Stimulated activated naive B cell treated with anti-CD40 and anti-IgM and Interleukin-4, amounts not matched to agents 10 μg/mL and 1 μg/mL and 100 μg/mL, for 72 hours (primary cell): Measurements from ENCODE around the gene FAM222B.
"Not testable (repeated sequence)": the region's sequence is repeated elsewhere in the genome, so short reads cannot be mapped to it uniquely, and the experiment has no call there.

Experiments
- ATAC-seq, 2 donors: fragments of 150-1000 bp; cut with Tn5 transposase; replicated peaks; 2 replicates each; pipeline ENCODE4 v1.10.0; 2021; ENCODE audit warnings: moderate library complexity in 1 of 2
- DNase-seq: peaks from one replicate; pipeline ENCODE4 v3.0.0; 2021
- H3K27ac Mint-ChIP-seq: one replicate; pipeline ENCODE4 v1.8.0; 2022; ENCODE audit warnings: mild to moderate bottlenecking, mixed read lengths
- H3K27me3 Mint-ChIP-seq, 2 donors: one replicate each; pipeline ENCODE4 v1.8.0; 2022; ENCODE audit warnings: mixed read lengths in 2 of 2
- H3K36me3 Mint-ChIP-seq, 2 donors: one replicate each; pipeline ENCODE4 v1.8.0; 2022; ENCODE audit warnings: mixed read lengths in 2 of 2, mild to moderate bottlenecking in 1 of 2
- H3K4me1 Mint-ChIP-seq, 2 donors: one replicate each; pipeline ENCODE4 v1.8.0; 2022; ENCODE audit warnings: mixed read lengths in 2 of 2, mild to moderate bottlenecking in 1 of 2
- H3K4me3 Mint-ChIP-seq, 2 donors: one replicate each; pipeline ENCODE4 v1.8.0; 2022; ENCODE audit warnings: mild to moderate bottlenecking in 2 of 2, mixed read lengths in 2 of 2, moderate library complexity in 1 of 2
- H3K9me3 Mint-ChIP-seq, 2 donors: one replicate each; pipeline ENCODE4 v1.8.0; 2022; ENCODE audit warnings: mixed read lengths in 2 of 2, mild to moderate bottlenecking in 1 of 2

FAM222B gene

GRCh38 chr17:28723836-28724499 lies 118.6 kb downstream of the FAM222B start:
- H3K4me3 Mint-ChIP-seq: peak overlapping the region; percentile 99
- not testable (repeated sequence) for H3K9me3 Mint-ChIP-seq

GRCh38 chr17:28723159-28723835 lies 119.3 kb downstream of the FAM222B start:
- H3K27ac Mint-ChIP-seq: peak overlapping the region; percentile 59
- ATAC-seq: no peak
- peak overlapping the region; percentile 99 for H3K4me3 Mint-ChIP-seq
- peaks cover 45 to 68% of the 10 kb centered on the region in 2 donors for H3K36me3 Mint-ChIP-seq
- peaks cover 52 to 70% of the 10 kb centered on the region in 2 donors for H3K4me1 Mint-ChIP-seq
- DNase-seq: no peak
- no peaks in the 10 kb centered on the region for H3K27me3 Mint-ChIP-seq
- H3K9me3 Mint-ChIP-seq: no peaks in the 10 kb centered on the region

More at GRCh38 chr17:28723836-28724499, 118.6 kb downstream of the FAM222B start:
- H3K4me1 Mint-ChIP-seq: peaks cover 49 to 69% of the 10 kb centered on the region in 2 donors
- H3K36me3 Mint-ChIP-seq: peaks cover 45 to 66% of the 10 kb centered on the region in 2 donors
- H3K27ac Mint-ChIP-seq: peak overlapping the region; percentile 97
- not testable (repeated sequence) for H3K27me3 Mint-ChIP-seq, ATAC-seq, DNase-seq

- Mint-ChIP-seq H3K4me3 (peak overlapping the region; percentile 99 to 100), H3K27ac (peak overlapping the region; percentile 100), H3K9me3 (no peaks in the 10 kb centered on the region), H3K36me3 (peaks cover 45 to 69% of the 10 kb centered on the region in 2 donors), H3K27me3 (no peaks in the 10 kb centered on the region), H3K4me1 (peaks cover 56 to 69% of the 10 kb centered on the region in 2 donors)
- ATAC-seq (no peak), DNase-seq (no peak)
Observed at GRCh38 chr17:28722417-28723158, 120.0 kb downstream of the FAM222B start.

DNA sequence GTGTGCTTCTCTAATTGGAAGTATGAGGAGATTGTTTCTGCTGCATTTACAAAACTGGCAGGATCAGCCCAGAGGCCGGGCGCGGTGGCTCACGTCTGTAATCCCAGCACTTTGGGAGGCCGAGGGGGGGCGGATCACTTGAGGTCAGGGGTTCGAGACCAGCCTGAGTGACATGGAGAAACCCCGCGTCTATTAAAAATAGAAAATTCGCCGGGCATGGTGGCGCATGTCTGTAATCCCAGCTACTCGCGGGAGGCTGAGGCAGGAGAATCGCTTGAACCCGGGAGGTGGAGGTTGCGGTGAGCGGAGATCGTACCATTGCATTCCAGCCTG lies 121.6 kb downstream of the FAM222B start:
- peak overlapping the region; percentile 100 for H3K27ac Mint-ChIP-seq
- not testable (repeated sequence) for DNase-seq, H3K9me3 Mint-ChIP-seq, H3K27me3 Mint-ChIP-seq, ATAC-seq
- H3K4me1 Mint-ChIP-seq: peaks cover 52 to 64% of the 10 kb centered on the region in 2 donors
- peaks cover 45 to 64% of the 10 kb centered on the region in 2 donors for H3K36me3 Mint-ChIP-seq
- H3K4me3 Mint-ChIP-seq: peak overlapping the region; percentile 99 to 100

- peaks cover 53 to 63% of the 10 kb centered on the region in 2 donors for H3K4me1 Mint-ChIP-seq
- H3K27me3 Mint-ChIP-seq: no peaks in the 10 kb centered on the region
- H3K27ac Mint-ChIP-seq: peak overlapping the region; percentile 100
- H3K36me3 Mint-ChIP-seq: peaks cover 43 to 64% of the 10 kb centered on the region in 2 donors
- DNase-seq: no peak
- peak overlapping the region; percentile 99 to 100 for H3K4me3 Mint-ChIP-seq
- no peak for ATAC-seq
- H3K9me3 Mint-ChIP-seq: no peaks in the 10 kb centered on the region
Observed at GRCh38 chr17:28720247-28720996, 122.2 kb downstream of the FAM222B start.

- Mint-ChIP-seq H3K27ac (peak overlapping the region; percentile 100), H3K9me3 (no peaks in the 10 kb centered on the region), H3K4me1 (peaks cover 48 to 59% of the 10 kb centered on the region in 2 donors), H3K27me3 (no peaks in the 10 kb centered on the region), H3K4me3 (peak overlapping the region; percentile 99 to 100), H3K36me3 (peaks cover 33 to 64% of the 10 kb centered on the region in 2 donors)
- ATAC-seq (peak; percentile 0 to 1), DNase-seq (no peak)
Observed at GRCh38 chr17:28719021-28719433, 123.6 kb downstream of the FAM222B start.

- H3K27me3 Mint-ChIP-seq: no peaks in the 10 kb centered on the region
- DNase-seq (no peak), ATAC-seq (no peak)
- H3K9me3 Mint-ChIP-seq: no peaks in the 10 kb centered on the region
- H3K27ac Mint-ChIP-seq: peak overlapping the region; percentile 95
- peaks cover 42 to 53% of the 10 kb centered on the region in 2 donors for H3K4me1 Mint-ChIP-seq
- H3K4me3 Mint-ChIP-seq: peak overlapping the region; percentile 87
- H3K36me3 Mint-ChIP-seq: peaks cover 31 to 62% of the 10 kb centered on the region in 2 donors
Observed at GRCh38 chr17:28718333-28719020, 124.1 kb downstream of the FAM222B start.

GRCh38 chr17:28717578-28718332 lies 124.8 kb downstream of the FAM222B start, which contains the start of gene RAB34:
Gene RAB34 (minus strand): TSS chr17:28717868. CDS start chr17:28717266, 602 bp downstream.
- peaks cover 38 to 51% of the 10 kb centered on the region in 2 donors for H3K4me1 Mint-ChIP-seq
- peaks cover 31 to 57% of the 10 kb centered on the region in 2 donors for H3K36me3 Mint-ChIP-seq
- no peaks in the 10 kb centered on the region for H3K27me3 Mint-ChIP-seq
- H3K27ac Mint-ChIP-seq: peak within 1 kb of the TSS; percentile 95
- DNase-seq (peak; percentile 41), ATAC-seq (peak; percentile 28 to 33)
- peak within 1 kb of the TSS; percentile 87 for H3K4me3 Mint-ChIP-seq
- H3K9me3 Mint-ChIP-seq: no peaks in the 10 kb centered on the region

DNA sequence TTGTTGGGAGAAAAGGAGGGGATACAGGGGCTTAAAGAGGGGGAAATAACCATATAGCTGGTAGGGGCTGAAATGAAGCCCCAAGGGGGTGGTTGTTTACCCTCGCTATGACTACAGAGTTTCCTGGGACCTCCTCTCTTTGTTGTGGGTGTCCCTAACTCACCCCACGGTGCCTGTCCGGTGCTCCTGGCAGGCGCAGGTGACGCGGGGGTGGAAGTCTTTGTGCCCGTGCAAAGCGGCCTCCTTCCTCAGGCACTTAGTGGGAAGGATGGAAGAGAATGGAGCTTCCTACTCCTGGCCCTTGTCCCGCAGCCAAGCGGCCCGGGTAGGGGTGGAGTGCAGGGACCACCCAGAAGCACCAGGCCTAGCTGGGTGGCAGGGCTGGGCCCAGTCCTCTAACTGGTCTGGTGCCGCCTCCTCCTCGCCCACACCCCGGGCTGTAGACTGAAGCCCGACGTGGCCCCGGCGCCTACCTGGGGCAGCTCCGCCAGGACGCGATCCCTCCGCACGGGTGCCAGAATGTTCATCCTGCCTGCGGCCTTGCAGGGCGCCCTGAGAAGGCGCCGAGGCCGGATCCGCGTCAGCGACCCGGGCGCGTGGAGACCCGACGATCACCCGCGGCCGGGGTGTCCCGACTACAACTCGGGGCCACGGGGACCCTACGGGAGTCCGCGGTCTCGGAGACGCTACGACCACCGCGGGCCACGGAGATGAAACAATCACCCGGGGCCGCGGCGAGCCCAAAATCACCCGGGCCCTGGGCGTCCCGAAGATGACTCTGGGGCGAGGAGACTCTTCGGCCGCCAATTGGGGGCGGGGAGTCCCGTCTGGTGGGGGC lies 125.6 kb downstream of the FAM222B start:
- no peaks in the 10 kb centered on the region for H3K9me3 Mint-ChIP-seq
- H3K4me1 Mint-ChIP-seq: peaks cover 36 to 52% of the 10 kb centered on the region in 2 donors
- ATAC-seq (no peak), DNase-seq (no peak)
- H3K4me3 Mint-ChIP-seq: peak overlapping the region; percentile 74 to 87
- no peaks in the 10 kb centered on the region for H3K27me3 Mint-ChIP-seq
- peak overlapping the region; percentile 56 for H3K27ac Mint-ChIP-seq
- H3K36me3 Mint-ChIP-seq: peaks cover 24 to 52% of the 10 kb centered on the region in 2 donors

DNA sequence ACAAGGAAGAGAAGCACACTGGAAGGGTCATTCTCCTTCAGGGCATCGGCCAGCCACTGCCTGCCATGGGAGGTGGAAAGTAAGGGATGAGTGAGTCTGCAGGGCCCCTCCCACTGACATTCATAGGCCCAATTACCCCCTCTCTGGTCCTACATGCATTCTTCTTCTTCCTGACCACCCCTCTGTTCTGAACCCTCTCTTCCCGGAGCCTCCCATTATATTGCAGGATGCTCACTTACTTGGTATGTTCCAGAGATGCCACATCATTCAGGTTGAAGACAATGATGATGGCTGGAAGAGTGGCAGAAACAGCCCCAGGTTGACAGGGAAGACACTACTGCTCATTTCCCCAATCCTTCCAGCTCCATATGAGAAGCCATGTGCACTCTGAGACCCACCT lies 127.4 kb downstream of the FAM222B start:
- no peak overlapping the region for H3K4me3 Mint-ChIP-seq
- no peak overlapping the region for H3K27ac Mint-ChIP-seq

GRCh38 chr17:28714281-28714680 lies 128.3 kb downstream of the FAM222B start:
- Mint-ChIP-seq H3K4me3 (no peak overlapping the region), H3K9me3 (no peaks in the 10 kb centered on the region)

More for the DNA sequence above, 127.4 kb downstream of the FAM222B start:
- peaks cover 8 to 34% of the 10 kb centered on the region in 2 donors for H3K36me3 Mint-ChIP-seq
- H3K4me1 Mint-ChIP-seq: peaks cover 37 to 58% of the 10 kb centered on the region in 2 donors
- no peaks in the 10 kb centered on the region for H3K27me3 Mint-ChIP-seq
- DNase-seq (no peak), ATAC-seq (no peak)
- no peaks in the 10 kb centered on the region for H3K9me3 Mint-ChIP-seq

More at GRCh38 chr17:28714281-28714680, 128.3 kb downstream of the FAM222B start:
- Mint-ChIP-seq H3K36me3 (peaks cover 3 to 28% of the 10 kb centered on the region in 2 donors), H3K27me3 (no peaks in the 10 kb centered on the region), H3K4me1 (peaks cover 34 to 55% of the 10 kb centered on the region in 2 donors), H3K27ac (no peak overlapping the region)
- DNase-seq (no peak), ATAC-seq (no peak)
